ENCODE measurements around the gene HACD3. TPM values are rescaled to one million over a fixed set of nuclear protein-coding genes. Genes with fewer than 3 reads are reported as not detected.
"Not testable (repeated sequence)": the region's sequence is repeated elsewhere in the genome, so short reads cannot be mapped to it uniquely, and the experiment has no call there.

The HACD3 gene
- total and polyA plus RNA-seq, 4 donors, result 49.6 to 89.1 (median 65.0) TPM

GRCh38 chr15:65551183-65551582 lies 20.9 kb downstream of the HACD3 start:
- Histone ChIP-seq H3K9ac (ENCODE audit: low read depth in 1 of 2, low read length in 2 of 2) (no peak overlapping the region), H3K36me3 (ENCODE audit: control insufficient read depth in 4 of 4, insufficient read depth in 3 of 4, low read depth in 1 of 4, low read length in 3 of 4) (peaks cover 1 to 8% (median 6%) of the 10 kb centered on the region in 4 donors), H3K9me3 (ENCODE audit: control insufficient read depth in 4 of 4, low read length in 3 of 4) (no peaks in the 10 kb centered on the region), H3K4me1 (ENCODE audit: control insufficient read depth in 4 of 4, insufficient read depth in 4 of 4, low read length in 3 of 4) (peaks cover 0 to 2% (median 0%) of the 10 kb centered on the region in 4 donors), H3K4me3 (ENCODE audit: low read depth in 1 of 3, low read length in 3 of 3) (no peak overlapping the region), H3K27ac (ENCODE audit: low read depth in 1 of 2, low read length in 2 of 2) (no peak overlapping the region), H3K27me3 (ENCODE audit: control insufficient read depth in 4 of 4, insufficient read depth in 4 of 4, low read length in 3 of 4) (no peaks in the 10 kb centered on the region)
- TF ChIP-seq GABPA (IDR thresholded peaks at IDR 0.05 in 1 of 2, conservative IDR thresholded peaks at IDR 0.05 in 1 of 2), result no peak
- no peak for TF ChIP-seq CTCF (IDR thresholded peaks at IDR 0.05; ENCODE audit: low read depth, low read length, missing input control)
- no peak for TF ChIP-seq EGR1 (IDR thresholded peaks at IDR 0.05; ENCODE audit: low read depth in 2 of 2)
- TF ChIP-seq, protein P1, sequence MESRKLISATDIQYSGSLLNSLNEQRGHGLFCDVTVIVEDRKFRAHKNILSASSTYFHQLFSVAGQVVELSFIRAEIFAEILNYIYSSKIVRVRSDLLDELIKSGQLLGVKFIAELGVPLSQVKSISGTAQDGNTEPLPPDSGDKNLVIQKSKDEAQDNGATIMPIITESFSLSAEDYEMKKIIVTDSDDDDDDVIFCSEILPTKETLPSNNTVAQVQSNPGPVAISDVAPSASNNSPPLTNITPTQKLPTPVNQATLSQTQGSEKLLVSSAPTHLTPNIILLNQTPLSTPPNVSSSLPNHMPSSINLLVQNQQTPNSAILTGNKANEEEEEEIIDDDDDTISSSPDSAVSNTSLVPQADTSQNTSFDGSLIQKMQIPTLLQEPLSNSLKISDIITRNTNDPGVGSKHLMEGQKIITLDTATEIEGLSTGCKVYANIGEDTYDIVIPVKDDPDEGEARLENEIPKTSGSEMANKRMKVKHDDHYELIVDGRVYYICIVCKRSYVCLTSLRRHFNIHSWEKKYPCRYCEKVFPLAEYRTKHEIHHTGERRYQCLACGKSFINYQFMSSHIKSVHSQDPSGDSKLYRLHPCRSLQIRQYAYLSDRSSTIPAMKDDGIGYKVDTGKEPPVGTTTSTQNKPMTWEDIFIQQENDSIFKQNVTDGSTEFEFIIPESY (IDR thresholded peaks at IDR 0.05), result no peak
- TF ChIP-seq, protein P2, sequence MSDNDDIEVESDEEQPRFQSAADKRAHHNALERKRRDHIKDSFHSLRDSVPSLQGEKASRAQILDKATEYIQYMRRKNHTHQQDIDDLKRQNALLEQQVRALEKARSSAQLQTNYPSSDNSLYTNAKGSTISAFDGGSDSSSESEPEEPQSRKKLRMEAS (IDR thresholded peaks at IDR 0.05), result no peak
- TF ChIP-seq, protein P3, sequence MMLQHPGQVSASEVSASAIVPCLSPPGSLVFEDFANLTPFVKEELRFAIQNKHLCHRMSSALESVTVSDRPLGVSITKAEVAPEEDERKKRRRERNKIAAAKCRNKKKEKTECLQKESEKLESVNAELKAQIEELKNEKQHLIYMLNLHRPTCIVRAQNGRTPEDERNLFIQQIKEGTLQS (IDR thresholded peaks at IDR 0.05), result no peak
- TF ChIP-seq TAF1 (conservative IDR thresholded peaks at IDR 0.05), result no peak
- TF ChIP-seq SP1 (IDR thresholded peaks at IDR 0.05), result no peak
- TF ChIP-seq FOXA1 (IDR thresholded peaks at IDR 0.05), result no peak
- TF ChIP-seq NR2F2 (IDR thresholded peaks at IDR 0.05), result no peak
- TF ChIP-seq, protein P4, sequence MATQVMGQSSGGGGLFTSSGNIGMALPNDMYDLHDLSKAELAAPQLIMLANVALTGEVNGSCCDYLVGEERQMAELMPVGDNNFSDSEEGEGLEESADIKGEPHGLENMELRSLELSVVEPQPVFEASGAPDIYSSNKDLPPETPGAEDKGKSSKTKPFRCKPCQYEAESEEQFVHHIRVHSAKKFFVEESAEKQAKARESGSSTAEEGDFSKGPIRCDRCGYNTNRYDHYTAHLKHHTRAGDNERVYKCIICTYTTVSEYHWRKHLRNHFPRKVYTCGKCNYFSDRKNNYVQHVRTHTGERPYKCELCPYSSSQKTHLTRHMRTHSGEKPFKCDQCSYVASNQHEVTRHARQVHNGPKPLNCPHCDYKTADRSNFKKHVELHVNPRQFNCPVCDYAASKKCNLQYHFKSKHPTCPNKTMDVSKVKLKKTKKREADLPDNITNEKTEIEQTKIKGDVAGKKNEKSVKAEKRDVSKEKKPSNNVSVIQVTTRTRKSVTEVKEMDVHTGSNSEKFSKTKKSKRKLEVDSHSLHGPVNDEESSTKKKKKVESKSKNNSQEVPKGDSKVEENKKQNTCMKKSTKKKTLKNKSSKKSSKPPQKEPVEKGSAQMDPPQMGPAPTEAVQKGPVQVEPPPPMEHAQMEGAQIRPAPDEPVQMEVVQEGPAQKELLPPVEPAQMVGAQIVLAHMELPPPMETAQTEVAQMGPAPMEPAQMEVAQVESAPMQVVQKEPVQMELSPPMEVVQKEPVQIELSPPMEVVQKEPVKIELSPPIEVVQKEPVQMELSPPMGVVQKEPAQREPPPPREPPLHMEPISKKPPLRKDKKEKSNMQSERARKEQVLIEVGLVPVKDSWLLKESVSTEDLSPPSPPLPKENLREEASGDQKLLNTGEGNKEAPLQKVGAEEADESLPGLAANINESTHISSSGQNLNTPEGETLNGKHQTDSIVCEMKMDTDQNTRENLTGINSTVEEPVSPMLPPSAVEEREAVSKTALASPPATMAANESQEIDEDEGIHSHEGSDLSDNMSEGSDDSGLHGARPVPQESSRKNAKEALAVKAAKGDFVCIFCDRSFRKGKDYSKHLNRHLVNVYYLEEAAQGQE (IDR thresholded peaks at IDR 0.05), result no peak
- no peak for TF ChIP-seq HNF4G (IDR thresholded peaks at IDR 0.05)
- no peak for TF ChIP-seq FOXA2 (IDR thresholded peaks at IDR 0.05)
- no peak for TF ChIP-seq YY1 (IDR thresholded peaks at IDR 0.05)
- no peak for TF ChIP-seq HNF4A (conservative IDR thresholded peaks at IDR 0.05)
- TF ChIP-seq RXRA (IDR thresholded peaks at IDR 0.05), result no peak
- TF ChIP-seq JUND (IDR thresholded peaks at IDR 0.05), result no peak
- no peak for TF ChIP-seq RAD21 (IDR thresholded peaks at IDR 0.05)
- no peak for DNase-seq (ENCODE audit: low spot score)
- WGBS, result 81% methylated on average over 2 of the region's 2 CpGs

- H3K9me3 ChIP-seq (ENCODE audit: control insufficient read depth in 4 of 4, low read length in 3 of 4); H3K27me3 ChIP-seq (ENCODE audit: control insufficient read depth in 4 of 4, insufficient read depth in 4 of 4, low read length in 3 of 4); H3K9ac ChIP-seq (ENCODE audit: low read depth in 1 of 2, low read length in 2 of 2); H3K27ac ChIP-seq (ENCODE audit: low read depth in 1 of 2, low read length in 2 of 2); H3K4me3 ChIP-seq (ENCODE audit: low read depth in 1 of 3, low read length in 3 of 3); H3K4me1 ChIP-seq (ENCODE audit: control insufficient read depth in 4 of 4, insufficient read depth in 4 of 4, low read length in 3 of 4); DNase-seq (ENCODE audit: low spot score): not testable (repeated sequence)
- 99% methylated on average over 4 of the region's 6 CpGs for WGBS
- H3K36me3 ChIP-seq (ENCODE audit: control insufficient read depth in 4 of 4, insufficient read depth in 3 of 4, low read depth in 1 of 4, low read length in 3 of 4), result peaks cover 1 to 16% (median 11%) of the 10 kb centered on the region in 4 donors
Observed at GRCh38 chr15:65552851-65553250, 22.6 kb downstream of the HACD3 start.
